B cell (primary cell): Measurements from ENCODE around the gene GULP1. TPM values are rescaled to one million over a fixed set of nuclear protein-coding genes. Genes with fewer than 3 reads are reported as not detected.

Experiments used
- ATAC-seq: fragments of 200-7000 bp; cut with Tn5 transposase; one replicate; pipeline ENCODE4 v1.10.0; 2021; ENCODE audit warnings: low read depth, mild to moderate bottlenecking, moderate number of reproducible peaks, moderate library complexity
- CTCF ChIA-PET: fragments of 350-600 bp; sonication (Branson Sonifier 250); formaldehyde crosslinking; loops from one replicate; lab custom pipeline; 2021; ENCODE audit warnings: antibody characterized with exemption, inconsistent platforms; lab: Charles Lee
- POLR2A ChIA-PET: fragments of 350-600 bp; sonication (Branson Sonifier 250); formaldehyde crosslinking; loops from one replicate; lab custom pipeline; 2021; ENCODE audit warnings: antibody characterized with exemption; lab: Charles Lee
- DNase-seq: peaks from one replicate; pipeline ENCODE4 v3.0.0; 2013
- H2AFZ ChIP-seq: 2 replicates; pipeline ENCODE4 v1.6.1; 2012; ENCODE audit warnings: mild to moderate bottlenecking, low read depth, low read length; ENCODE audit not compliant: insufficient read depth, poor library complexity, severe bottlenecking
- H3K27ac ChIP-seq, 2 donors: 1 replicate in 1 of 2; 2 replicates in 1 of 2; pipeline ENCODE4 v1.5.1; 2012 to 2013; ENCODE audit warnings: low read length in 2 of 2, mild to moderate bottlenecking in 2 of 2, moderate library complexity in 1 of 2
- H3K27me3 ChIP-seq, 4 experiments: fragments of 200-600 bp in 1 of 4; sonication (generic) in 1 of 4; replicated peaks in 1 of 4; 1 replicate in 2 of 4; 2 replicates in 2 of 4; pipeline versions ENCODE4 v1.6.1 to v1.7.0; 2013 to 2016; ENCODE audit warnings: low read length in 3 of 4, mild to moderate bottlenecking in 2 of 4, mixed read lengths in 1 of 4, moderate library complexity in 1 of 4; ENCODE audit not compliant: insufficient read depth in 4 of 4, control insufficient read depth in 3 of 4; ENCODE audit errors: control extremely low read depth in 1 of 4
- H3K36me3 ChIP-seq, 2 experiments: replicated peaks in 1 of 2; 1 replicate in 1 of 2; 2 replicates in 1 of 2; pipeline versions ENCODE4 v1.6.1 to v1.7.1; 2013; ENCODE audit warnings: low read length in 1 of 2; ENCODE audit not compliant: insufficient read depth in 2 of 2, control insufficient read depth in 1 of 2; ENCODE audit errors: control extremely low read depth in 1 of 2, extremely low read depth in 1 of 2
- H3K4me1 ChIP-seq, 2 donors: fragments of 200-600 bp in 1 of 2; sonication (generic) in 1 of 2; 1 replicate in 1 of 2; 2 replicates in 1 of 2; pipeline versions ENCODE4 v1.5.1 to v1.6.1; 2013 to 2017; ENCODE audit warnings: low read length in 2 of 2; ENCODE audit not compliant: control insufficient read depth in 2 of 2, insufficient read depth in 2 of 2
- H3K4me2 ChIP-seq: replicated peaks from 2 replicates; pipeline ENCODE3; 2012; ENCODE audit warnings: mild to moderate bottlenecking, low read depth, low read length; ENCODE audit not compliant: poor library complexity, severe bottlenecking
- H3K4me3 ChIP-seq, 5 experiments: fragments of 200-600 bp in 1 of 5; sonication (generic) in 1 of 5; 1 replicate in 3 of 5; 2 replicates in 2 of 5; pipeline versions ENCODE4 v1.5.1 to v1.7.0; 2011 to 2016; ENCODE audit warnings: low read length in 4 of 5, mild to moderate bottlenecking in 4 of 5, low read depth in 2 of 5, control low read depth in 1 of 5, moderate library complexity in 1 of 5; ENCODE audit not compliant: insufficient read depth in 1 of 5; ENCODE audit errors: control extremely low read depth in 1 of 5, extremely low read depth in 1 of 5
- H3K79me2 ChIP-seq: fragments of 200-600 bp; sonication (generic); one replicate; pipeline ENCODE4 v1.6.0; 2016; ENCODE audit warnings: low read length; ENCODE audit not compliant: control insufficient read depth, insufficient read depth
- H3K9ac ChIP-seq: fragments of 200-600 bp; sonication (generic); 2 replicates; pipeline ENCODE4 v1.6.1; 2017; ENCODE audit warnings: mild to moderate bottlenecking, low read length, moderate library complexity
- H3K9me3 ChIP-seq, 3 donors: one replicate each; pipeline versions ENCODE4 v1.6.1 to v1.7.1; 2013; ENCODE audit warnings: low read length in 2 of 3; ENCODE audit not compliant: control insufficient read depth in 2 of 3, insufficient read depth in 1 of 3; ENCODE audit errors: control extremely low read depth in 1 of 3
- H4K20me1 ChIP-seq: 2 replicates; pipeline ENCODE4 v1.6.0; 2012; ENCODE audit warnings: mild to moderate bottlenecking, low read length; ENCODE audit not compliant: insufficient read depth, control insufficient read depth, poor library complexity, severe bottlenecking
- H3K27ac Mint-ChIP-seq: one replicate; pipeline ENCODE4 v1.8.0; 2021; ENCODE audit warnings: mixed read lengths
- H3K27me3 Mint-ChIP-seq: one replicate; pipeline ENCODE4 v1.8.0; 2021; ENCODE audit warnings: mixed read lengths
- H3K4me1 Mint-ChIP-seq: one replicate; pipeline ENCODE4 v1.8.0; 2021; ENCODE audit warnings: mixed read lengths
- H3K4me3 Mint-ChIP-seq: one replicate; pipeline ENCODE4 v1.8.0; 2021; ENCODE audit warnings: mixed read lengths
- H3K9me3 Mint-ChIP-seq: one replicate; pipeline ENCODE4 v1.8.0; 2022; ENCODE audit warnings: mixed read lengths; ENCODE audit not compliant: insufficient read depth
- EZH2 ChIP-seq: IDR thresholded peaks from 2 replicates; pipeline ENCODE4 v1.6.1; 2012; ENCODE audit warnings: borderline replicate concordance, low read depth, mild to moderate bottlenecking, moderate library complexity, low read length; ENCODE audit not compliant: insufficient read depth, poor library complexity, severe bottlenecking
- WGBS: methylation state at CpG from one replicate; pipeline ENCODE4 v1.1.5; 2013; ENCODE audit warnings: missing lambda C conversion rate; ENCODE audit not compliant: insufficient coverage; 5-methylcytosine and 5-hydroxymethylcytosine counted together
- intact Hi-C: fragments of 100-400 bp; cut with micrococcal nuclease; formaldehyde crosslinking; loops from one replicate; pipeline ENCODE4 v1.10.0; 2022
- polyA plus RNA-seq: library from polyadenylated mRNA; depleted of rRNA; stranded (reverse); fragments of >200 nt; gene quantifications from 2 replicates; pipeline ENCODE4 v1.2.3, GENCODE V29; 2012
- total RNA-seq, 2 donors: library from RNA; stranded (reverse); fragments of 120-200 nt in 1 of 2; gene quantifications; 1 replicate in 1 of 2; 2 replicates in 1 of 2; pipeline versions ENCODE4 v1.2.3 to v1.2.4, GENCODE V29; 2013 to 2022
- TF ChIP-seq, protein P1 (sequence below): fragments of 200-600 bp; IDR thresholded peaks from one replicate; pipeline ENCODE4 v1.8.0; 2022; ENCODE audit warnings: antibody characterized with exemption, mild to moderate bottlenecking

Gene GULP1
- total and polyA plus RNA-seq, 2 donors (not counting 1 experiment from before 2014, with no cell fraction given) = not detected

DNA sequence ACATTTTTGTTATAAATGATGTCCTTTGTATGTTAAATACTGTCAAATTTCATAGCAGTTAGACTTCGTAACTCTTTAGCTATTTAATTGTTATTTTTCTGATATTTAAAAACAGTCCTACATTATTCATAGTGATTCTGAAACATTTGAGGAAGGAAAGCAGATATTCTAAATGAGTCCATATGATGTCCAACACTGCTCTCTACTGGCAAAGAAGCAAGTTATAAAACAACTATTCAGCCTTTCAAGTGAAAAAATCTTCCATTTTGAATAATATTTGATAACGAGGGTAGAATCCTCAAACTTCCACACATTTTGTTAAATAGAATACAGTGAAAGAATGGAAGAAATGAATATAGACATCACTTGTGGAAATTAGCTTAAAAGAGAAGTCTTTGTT, 220.8 kb downstream of the GULP1 start:
- no peak overlapping the region for H3K4me2 ChIP-seq
- no peak overlapping the region for H3K27ac Mint-ChIP-seq
- DNase-seq (no peak), ATAC-seq (no peak)
- H3K9ac ChIP-seq = no peak overlapping the region
- ChIA-PET POLR2A (no interaction called here), CTCF (no interaction called here)
- H3K27ac ChIP-seq = no peak overlapping the region
- no peaks in the 10 kb centered on the region for H3K27me3 ChIP-seq
- no peak overlapping the region for H2AFZ ChIP-seq
- intact Hi-C loops = no loop called here
- H3K4me3 Mint-ChIP-seq = no peak overlapping the region
- no peaks in the 10 kb centered on the region for H3K36me3 ChIP-seq
- no peaks in the 10 kb centered on the region for H3K27me3 Mint-ChIP-seq
- whole genome bisulfite sequencing = no CpG with 5 or more reads among the region's 2 CpGs
- H3K9me3 Mint-ChIP-seq = no peaks in the 10 kb centered on the region
- no peaks in the 10 kb centered on the region for H3K79me2 ChIP-seq
- no peaks in the 10 kb centered on the region for H4K20me1 ChIP-seq
- no peak overlapping the region for H3K4me3 ChIP-seq
- no peaks in the 10 kb centered on the region for H3K4me1 ChIP-seq
- TF ChIP-seq, protein P1, sequence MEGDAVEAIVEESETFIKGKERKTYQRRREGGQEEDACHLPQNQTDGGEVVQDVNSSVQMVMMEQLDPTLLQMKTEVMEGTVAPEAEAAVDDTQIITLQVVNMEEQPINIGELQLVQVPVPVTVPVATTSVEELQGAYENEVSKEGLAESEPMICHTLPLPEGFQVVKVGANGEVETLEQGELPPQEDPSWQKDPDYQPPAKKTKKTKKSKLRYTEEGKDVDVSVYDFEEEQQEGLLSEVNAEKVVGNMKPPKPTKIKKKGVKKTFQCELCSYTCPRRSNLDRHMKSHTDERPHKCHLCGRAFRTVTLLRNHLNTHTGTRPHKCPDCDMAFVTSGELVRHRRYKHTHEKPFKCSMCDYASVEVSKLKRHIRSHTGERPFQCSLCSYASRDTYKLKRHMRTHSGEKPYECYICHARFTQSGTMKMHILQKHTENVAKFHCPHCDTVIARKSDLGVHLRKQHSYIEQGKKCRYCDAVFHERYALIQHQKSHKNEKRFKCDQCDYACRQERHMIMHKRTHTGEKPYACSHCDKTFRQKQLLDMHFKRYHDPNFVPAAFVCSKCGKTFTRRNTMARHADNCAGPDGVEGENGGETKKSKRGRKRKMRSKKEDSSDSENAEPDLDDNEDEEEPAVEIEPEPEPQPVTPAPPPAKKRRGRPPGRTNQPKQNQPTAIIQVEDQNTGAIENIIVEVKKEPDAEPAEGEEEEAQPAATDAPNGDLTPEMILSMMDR = no peak
- no peak for TF ChIP-seq EZH2
- H3K4me1 Mint-ChIP-seq = no peaks in the 10 kb centered on the region
- no peaks in the 10 kb centered on the region for H3K9me3 ChIP-seq

DNA sequence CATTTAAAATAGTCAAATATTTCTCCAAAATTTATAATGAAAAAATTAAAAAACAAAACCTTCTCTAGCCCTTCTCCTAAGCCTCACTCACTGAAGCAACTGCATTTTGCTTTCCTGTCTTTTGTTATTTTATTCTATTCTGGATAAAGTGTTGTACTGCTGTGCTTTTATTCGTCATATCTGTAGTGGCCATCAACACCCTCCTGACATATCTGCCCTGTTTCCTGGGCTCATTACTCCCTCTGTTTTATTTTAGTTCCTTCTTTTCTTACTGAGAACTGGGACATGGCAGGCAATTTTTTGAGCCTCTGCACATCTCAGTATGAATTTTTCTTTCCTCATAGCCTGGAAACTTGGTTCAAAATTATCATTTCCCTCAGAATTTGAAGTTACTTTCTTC, 224.2 kb downstream of the GULP1 start:
- no peak overlapping the region for H3K4me3 Mint-ChIP-seq
- DNase-seq (no peak), ATAC-seq (no peak)
- Histone ChIP-seq H3K9ac (no peak overlapping the region), H2AFZ (no peak overlapping the region), H3K27me3 (no peaks in the 10 kb centered on the region), H3K4me1 (no peaks in the 10 kb centered on the region), H3K79me2 (no peaks in the 10 kb centered on the region), H3K9me3 (no peaks in the 10 kb centered on the region), H3K4me3 (no peak overlapping the region), H3K36me3 (no peaks in the 10 kb centered on the region), H4K20me1 (no peaks in the 10 kb centered on the region), H3K4me2 (no peak overlapping the region), H3K27ac (no peak overlapping the region)
- no peaks in the 10 kb centered on the region for H3K9me3 Mint-ChIP-seq
- WGBS = no CpG with 5 or more reads among the region's 1 CpG
- CTCF ChIA-PET = no interaction called here
- TF ChIP-seq, protein P1 = no peak
- no peak for TF ChIP-seq EZH2
- intact Hi-C loops = no loop called here
- H3K27ac Mint-ChIP-seq = no peak overlapping the region
- no peaks in the 10 kb centered on the region for H3K4me1 Mint-ChIP-seq
- H3K27me3 Mint-ChIP-seq = no peaks in the 10 kb centered on the region
- POLR2A ChIA-PET = no interaction called here
